Heart left ventricle (tissue), 13 donors: ENCODE measurements around the gene ANGPTL7.

ENCODE experiments used
- CTCF ChIP-seq, 12 donors: fragments of 200-600 bp; sonication (generic) in 4 of 12; IDR thresholded peaks; one replicate each; pipeline versions ENCODE4 v1.5.0 to v1.8.0; 2018 to 2022; ENCODE audit warnings: antibody characterized with exemption in 12 of 12, mild to moderate bottlenecking in 5 of 12
- POLR2A ChIP-seq, 2 donors: fragments of 450-650 bp; IDR thresholded peaks; one replicate each; pipeline ENCODE4 v1.6.1; 2017; ENCODE audit warnings: antibody characterized with exemption in 2 of 2, mild to moderate bottlenecking in 2 of 2, moderate library complexity in 2 of 2
- donor health status: ischemic (EF 13 %, LVEDD 7.1; RV severe dilation, severe dysfunction).
- donor health status: DM: no; HTN: yes; CAD: no.
- donor health status: DM: no; HTN: no; CAD: no.
- donor health status: ischemic (EF 25% LVEDD 6.9; RV normal size, moderate dysfunction).
- donor health status: ischemic (EF 25% LVEDD 5.7; RV mildly dilated, moderate dysfunction).
- donor health status: ischemic (EF 35%, LVEDD 5.7; RV mildly dilated, moderate dysfunction).
- donor health status: nonischemic (EF 11% LVEDD 7.7; RV severe dilation, severe dysfunction).
- donor health status: DM: yes; HTN: yes; CAD: no.
- donor health status: PGD.
- donor health status: ischemic (EF 29% LVEDD 5.4; RV normal size, mild dysfunction).
- donor health status: nonischemic (EF 23%, LVEDD 6.1; RV moderate dilation, normal function).

GRCh38 chr1:11147197-11147770 is 41.9 kb upstream of the ANGPTL7 start:
- TF ChIP-seq CTCF (IDR thresholded peaks at IDR 0.05) (no peak), POLR2A (IDR thresholded peaks at IDR 0.05) (no peak)
